Left renal pelvis (tissue), 4 donors: ENCODE data around the gene LRRC34. TPM values are rescaled to one million over a fixed set of nuclear protein-coding genes. Genes with fewer than 3 reads are reported as not detected.

Source experiments
- DNase-seq, 4 donors: peaks; one replicate each; pipeline ENCODE4 v3.0.0-alpha.2; 2013; ENCODE audit warnings: low read depth in 4 of 4, low spot score in 3 of 4
- polyA plus RNA-seq, 4 donors: library from polyadenylated mRNA; unstranded; fragments of 120-200 nt; gene quantifications; one replicate each; pipeline ENCODE4 v1.2.1, GENCODE V29; 2013; ENCODE audit not compliant: insufficient read length in 4 of 4

The LRRC34 gene
- polyA plus RNA-seq, 4 donors = 8.1 to 16.7 (median 14.2) TPM

- peak; percentile 85 to 87 (median 86) for DNase-seq
These were observed 41.0 kb downstream of the LRRC34 start for GRCh38 chr3:169771497-169772304.

- DNase-seq = peak; percentile 44 to 61 (median 57)
These were observed 43.2 kb downstream of the LRRC34 start, which contains the start of gene ACTRT3 for GRCh38 chr3:169769287-169770181. Gene ACTRT3, minus strand, starts transcription at chr3:169769561. Its CDS starts 41 bp downstream, at chr3:169769520.

GRCh38 chr3:169764882-169765612, 47.7 kb downstream of the LRRC34 start, which contains the start of gene TERC:
Gene TERC, minus strand, starts transcription at chr3:169765060.
- peak; percentile 86 to 93 (median 90) for DNase-seq

- peak in 1 of 4 donors; percentile 43 for DNase-seq
These were observed 48.3 kb downstream of the LRRC34 start for GRCh38 chr3:169764312-169764881.

GRCh38 chr3:169760479-169760878, 52.2 kb downstream of the LRRC34 start:
- DNase-seq = no peak

GRCh38 chr3:169759256-169759655, 53.4 kb downstream of the LRRC34 start:
- no peak for DNase-seq

- no peak for DNase-seq
These were observed 54.2 kb downstream of the LRRC34 start for GRCh38 chr3:169758359-169758994.

- DNase-seq = no peak
These were observed 57.2 kb downstream of the LRRC34 start for GRCh38 chr3:169755488-169755887.

GRCh38 chr3:169754711-169755110, 58.0 kb downstream of the LRRC34 start:
- no peak for DNase-seq

GRCh38 chr3:169751875-169752274, 60.8 kb downstream of the LRRC34 start:
- no peak for DNase-seq

GRCh38 chr3:169750665-169751064, 62.0 kb downstream of the LRRC34 start:
- DNase-seq = no peak

GRCh38 chr3:169748670-169749069, 64.0 kb downstream of the LRRC34 start:
- no peak for DNase-seq

- no peak for DNase-seq
These were observed 65.8 kb downstream of the LRRC34 start for GRCh38 chr3:169746924-169747323.

GRCh38 chr3:169744366-169745054, 68.2 kb downstream of the LRRC34 start:
- no peak for DNase-seq

Other genes with a start within 250 kb of the LRRC34 start
- 100 to 1,000 TPM; 125 to 224 (median 186) TPM for gene MECOM, start 149.2 kb downstream of the LRRC34 start, polyA plus RNA-seq
- under 1 TPM in 1 of 4 donors, not detected in 3; 0.59 TPM for gene TERC, start 47.8 kb downstream of the LRRC34 start, polyA plus RNA-seq
- gene ACTRT3, start 43.3 kb downstream of the LRRC34 start, polyA plus RNA-seq = 1 to 10 TPM; 3.4 to 5.3 (median 3.9) TPM
- gene MYNN, start 39.5 kb downstream of the LRRC34 start, polyA plus RNA-seq = 10 to 100 TPM; 27.9 to 38.5 (median 31.0) TPM
- under 1 TPM; 0.10 to 0.50 (median 0.18) TPM for gene LRRIQ4, start within 50 bp of the LRRC34 start, polyA plus RNA-seq
- gene LRRC31, start 57.0 kb upstream of the LRRC34 start, polyA plus RNA-seq = under 1 TPM; 0.07 to 0.32 (median 0.19) TPM
- gene SAMD7, start 98.7 kb upstream of the LRRC34 start, polyA plus RNA-seq = not detected
- 100 to 1,000 TPM; 159 to 200 (median 183) TPM for gene SEC62, start 153.9 kb upstream of the LRRC34 start, polyA plus RNA-seq
- 10 to 100 TPM in 3 of 4 donors, 1 to 10 TPM in 1; 2.9 to 45.7 (median 40.6) TPM for gene GPR160, start 225.1 kb upstream of the LRRC34 start, polyA plus RNA-seq